Loucy (cell line): ENCODE data around the gene QRICH1.

Experiments used
- H2AFZ ChIP-seq: fragments of 200-600 bp; sonication (generic); 2 replicates; pipeline ENCODE4 v1.6.0; 2016; ENCODE audit warnings: antibody characterized with exemption, mild to moderate bottlenecking, low read length, moderate library complexity
- H3F3A ChIP-seq: fragments of 200-600 bp; 2 replicates; pipeline ENCODE4 v1.6.0; 2016; ENCODE audit warnings: antibody characterized with exemption, low read depth, mild to moderate bottlenecking
- H3K27me3 ChIP-seq: fragments of 200-600 bp; sonication (generic); 2 replicates; pipeline ENCODE4 v1.6.1; 2014; ENCODE audit warnings: low read length, mild to moderate bottlenecking; ENCODE audit not compliant: insufficient read depth, poor library complexity, severe bottlenecking
- H3K36me3 ChIP-seq: fragments of 200-600 bp; sonication (generic); 2 replicates; pipeline ENCODE4 v1.6.1; 2016; ENCODE audit warnings: low read length; ENCODE audit not compliant: insufficient read depth
- H3K4me1 ChIP-seq: fragments of 200-600 bp; sonication (generic); 2 replicates; pipeline ENCODE4 v1.5.1; 2014; ENCODE audit warnings: low read length, mild to moderate bottlenecking; ENCODE audit not compliant: insufficient read depth, poor library complexity, severe bottlenecking
- H3K4me2 ChIP-seq: fragments of 200-600 bp; sonication (generic); 2 replicates; pipeline ENCODE4 v1.6.0; 2014; ENCODE audit warnings: antibody characterized with exemption, low read length, low read depth, mild to moderate bottlenecking; ENCODE audit not compliant: poor library complexity, severe bottlenecking
- H3K4me3 ChIP-seq: fragments of 200-600 bp; sonication (generic); 2 replicates; pipeline ENCODE4 v1.5.1; 2014; ENCODE audit warnings: low read length, mild to moderate bottlenecking, mixed read lengths; ENCODE audit not compliant: poor library complexity, severe bottlenecking
- H3K79me2 ChIP-seq: fragments of 200-600 bp; sonication (generic); 2 replicates; pipeline ENCODE4 v1.6.1; 2014; ENCODE audit warnings: low read length; ENCODE audit not compliant: insufficient read depth
- H3K9ac ChIP-seq: fragments of 200-600 bp; sonication (generic); 2 replicates; pipeline ENCODE4 v1.6.0; 2014; ENCODE audit warnings: mild to moderate bottlenecking, low read depth, low read length, moderate library complexity; ENCODE audit not compliant: poor library complexity, severe bottlenecking
- H3K9me2 ChIP-seq: fragments of 200-600 bp; sonication (generic); replicated peaks from 2 replicates; pipeline ENCODE4 v1.6.1; 2016; ENCODE audit warnings: low read depth, low read length, mixed read lengths
- H3K9me3 ChIP-seq: fragments of 200-600 bp; sonication (generic); 2 replicates; pipeline ENCODE4 v1.6.1; 2014; ENCODE audit warnings: mild to moderate bottlenecking, antibody characterized with exemption, low read length, low read depth; ENCODE audit not compliant: insufficient read depth
- H4K20me1 ChIP-seq: fragments of 200-600 bp; sonication (generic); 2 replicates; pipeline ENCODE4 v1.6.0; 2014; ENCODE audit warnings: antibody characterized with exemption, low read length, mild to moderate bottlenecking; ENCODE audit not compliant: insufficient read depth, poor library complexity, severe bottlenecking
- EZH2phosphoT487 ChIP-seq: fragments of 200-600 bp; IDR thresholded peaks from 2 replicates; pipeline ENCODE4 v1.6.1; 2018; ENCODE audit warnings: antibody characterized with exemption, mild to moderate bottlenecking, moderate library complexity, borderline replicate concordance
- TF ChIP-seq, protein P1 (sequence below): fragments of 200-600 bp; sonication (generic); conservative IDR thresholded peaks from 2 replicates; pipeline ENCODE4 v1.5.1; 2014; ENCODE audit warnings: mild to moderate bottlenecking, antibody characterized with exemption, low read length

Gene QRICH1

GRCh38 chr3:49028673-49029562, 65.0 kb downstream of the QRICH1 start, which contains the start of gene IMPDH2:
TSS of gene IMPDH2 (minus strand) at chr3:49029398. CDS start at chr3:49029350, 48 bp downstream.
- Histone ChIP-seq H3K4me1 (peaks cover 41% of the 10 kb centered on the region), H3K79me2 (peaks cover 51% of the 10 kb centered on the region)

GRCh38 chr3:49028298-49028672, 65.6 kb downstream of the QRICH1 start:
- Histone ChIP-seq H3K27me3 (no peaks in the 10 kb centered on the region), H3K4me3 (peak overlapping the region; percentile 88), H3K9ac (peak overlapping the region; percentile 91), H2AFZ (no peak overlapping the region), H3K36me3 (peaks cover 76% of the 10 kb centered on the region), H3K4me2 (peak overlapping the region; percentile 97), H3F3A (0 out of 2 replicates have a peak, but pooled peaks cover under 1% of the 10 kb centered on the region), H3K4me1 (peaks cover 43% of the 10 kb centered on the region), H3K79me2 (peaks cover 57% of the 10 kb centered on the region), H4K20me1 (peaks cover 31% of the 10 kb centered on the region), H3K9me2 (no peaks in the 10 kb centered on the region), H3K9me3 (no peaks in the 10 kb centered on the region)
- no peak for TF ChIP-seq EZH2phosphoT487
- TF ChIP-seq, protein P1, sequence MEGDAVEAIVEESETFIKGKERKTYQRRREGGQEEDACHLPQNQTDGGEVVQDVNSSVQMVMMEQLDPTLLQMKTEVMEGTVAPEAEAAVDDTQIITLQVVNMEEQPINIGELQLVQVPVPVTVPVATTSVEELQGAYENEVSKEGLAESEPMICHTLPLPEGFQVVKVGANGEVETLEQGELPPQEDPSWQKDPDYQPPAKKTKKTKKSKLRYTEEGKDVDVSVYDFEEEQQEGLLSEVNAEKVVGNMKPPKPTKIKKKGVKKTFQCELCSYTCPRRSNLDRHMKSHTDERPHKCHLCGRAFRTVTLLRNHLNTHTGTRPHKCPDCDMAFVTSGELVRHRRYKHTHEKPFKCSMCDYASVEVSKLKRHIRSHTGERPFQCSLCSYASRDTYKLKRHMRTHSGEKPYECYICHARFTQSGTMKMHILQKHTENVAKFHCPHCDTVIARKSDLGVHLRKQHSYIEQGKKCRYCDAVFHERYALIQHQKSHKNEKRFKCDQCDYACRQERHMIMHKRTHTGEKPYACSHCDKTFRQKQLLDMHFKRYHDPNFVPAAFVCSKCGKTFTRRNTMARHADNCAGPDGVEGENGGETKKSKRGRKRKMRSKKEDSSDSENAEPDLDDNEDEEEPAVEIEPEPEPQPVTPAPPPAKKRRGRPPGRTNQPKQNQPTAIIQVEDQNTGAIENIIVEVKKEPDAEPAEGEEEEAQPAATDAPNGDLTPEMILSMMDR = no peak

More at GRCh38 chr3:49028673-49029562, 65.0 kb downstream of the QRICH1 start, which contains the start of gene IMPDH2:
- no peak for TF ChIP-seq EZH2phosphoT487
- TF ChIP-seq, protein P1 = peak; percentile 30; the same call in 1 of the 2 replicates
- Histone ChIP-seq H3K36me3 (peaks cover 75% of the 10 kb centered on the region), H3K4me2 (peak within 1 kb of the TSS; percentile 97), H3K27me3 (no peaks in the 10 kb centered on the region), H3K4me3 (peak within 1 kb of the TSS; percentile 88), H2AFZ (peak within 1 kb of the TSS; percentile 62; the same call in 1 of the 2 replicates), H3K9me2 (no peaks in the 10 kb centered on the region), H4K20me1 (peaks cover 26% of the 10 kb centered on the region), H3K9me3 (no peaks in the 10 kb centered on the region), H3F3A (no peaks in the 10 kb centered on the region), H3K9ac (peak within 1 kb of the TSS; percentile 91)

DNA sequence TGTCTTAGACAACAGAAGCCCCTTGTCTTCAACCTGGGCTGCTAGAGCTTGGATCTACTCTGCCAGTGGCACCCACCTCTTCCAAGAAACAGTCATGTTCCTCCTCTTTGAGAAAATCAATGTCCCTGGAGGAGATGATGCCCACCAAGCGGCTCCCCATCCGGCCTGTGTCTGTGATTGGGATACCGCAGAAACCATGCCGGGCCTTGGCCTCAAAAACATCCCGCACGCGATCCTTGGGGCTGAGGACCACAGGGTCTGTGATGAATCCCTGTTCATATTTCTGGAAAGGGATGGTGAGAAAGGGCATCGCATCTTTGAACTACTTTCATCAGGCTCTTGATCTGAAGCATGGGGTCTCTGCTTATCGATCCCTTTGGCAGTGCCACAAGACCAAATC, 66.2 kb downstream of the QRICH1 start:
- no peak overlapping the region for H2AFZ ChIP-seq
- H3K9me2 ChIP-seq = no peaks in the 10 kb centered on the region
- no peaks in the 10 kb centered on the region for H3K9me3 ChIP-seq
- peaks cover 69% of the 10 kb centered on the region for H3K36me3 ChIP-seq
- H3K27me3 ChIP-seq = no peaks in the 10 kb centered on the region
- peak overlapping the region; percentile 91 for H3K9ac ChIP-seq
- H4K20me1 ChIP-seq = peaks cover 37% of the 10 kb centered on the region
- peaks cover 47% of the 10 kb centered on the region for H3K4me1 ChIP-seq
- H3K4me2 ChIP-seq = peak overlapping the region; percentile 97
- peaks cover 63% of the 10 kb centered on the region for H3K79me2 ChIP-seq
- peaks cover 3% of the 10 kb centered on the region; the same call in 1 of the 2 replicates for H3F3A ChIP-seq
- peak overlapping the region; percentile 88 for H3K4me3 ChIP-seq
- no peak for TF ChIP-seq EZH2phosphoT487
- TF ChIP-seq, protein P1 = no peak
